ENCODE measurements around the gene ATP2A1.

DNA sequence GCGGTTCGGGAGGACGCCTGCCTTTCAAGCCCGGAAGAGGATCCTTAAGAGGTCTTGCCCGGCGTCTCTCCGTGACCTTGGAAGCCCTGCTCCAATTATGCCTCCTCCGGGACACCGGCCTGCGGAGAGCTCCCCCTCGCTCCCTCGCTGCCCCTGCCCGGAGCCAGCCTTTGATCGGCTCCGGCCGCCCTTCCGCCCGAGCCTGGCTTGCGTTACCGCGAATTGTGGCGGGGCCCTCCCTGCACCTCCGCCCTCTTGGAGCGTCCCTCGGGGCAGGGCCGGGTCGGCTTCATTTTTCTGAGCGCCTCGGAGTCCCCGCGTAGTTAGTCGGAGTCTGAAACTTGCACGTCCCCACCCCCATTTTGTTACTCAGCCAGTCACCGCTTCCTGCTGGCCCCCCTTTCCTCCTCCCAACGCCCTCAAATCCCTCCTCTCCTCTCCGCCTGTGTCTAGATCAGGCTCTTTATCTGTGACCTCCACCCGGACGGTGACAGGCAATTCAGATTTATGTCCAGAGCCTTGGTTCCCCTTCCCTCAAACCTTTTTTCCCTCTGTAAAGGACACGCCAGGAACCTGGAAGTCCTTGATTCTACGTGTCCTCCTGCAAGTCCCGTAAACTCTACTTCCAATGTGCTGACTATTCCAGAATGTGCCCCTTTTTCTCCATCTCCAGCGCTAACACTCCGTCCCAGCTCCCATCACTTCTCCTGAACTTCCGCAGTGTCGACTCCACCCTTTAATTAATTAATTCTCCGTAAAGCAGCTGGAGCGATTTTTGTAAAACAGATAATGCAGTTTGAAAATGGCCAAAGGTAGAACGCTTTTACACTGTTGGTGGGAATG is 47.3 kb downstream of the ATP2A1 start:
- no peak for TF ChIP-seq EZH2 (IDR thresholded peaks at IDR 0.05)
- TF ChIP-seq, protein P1, sequence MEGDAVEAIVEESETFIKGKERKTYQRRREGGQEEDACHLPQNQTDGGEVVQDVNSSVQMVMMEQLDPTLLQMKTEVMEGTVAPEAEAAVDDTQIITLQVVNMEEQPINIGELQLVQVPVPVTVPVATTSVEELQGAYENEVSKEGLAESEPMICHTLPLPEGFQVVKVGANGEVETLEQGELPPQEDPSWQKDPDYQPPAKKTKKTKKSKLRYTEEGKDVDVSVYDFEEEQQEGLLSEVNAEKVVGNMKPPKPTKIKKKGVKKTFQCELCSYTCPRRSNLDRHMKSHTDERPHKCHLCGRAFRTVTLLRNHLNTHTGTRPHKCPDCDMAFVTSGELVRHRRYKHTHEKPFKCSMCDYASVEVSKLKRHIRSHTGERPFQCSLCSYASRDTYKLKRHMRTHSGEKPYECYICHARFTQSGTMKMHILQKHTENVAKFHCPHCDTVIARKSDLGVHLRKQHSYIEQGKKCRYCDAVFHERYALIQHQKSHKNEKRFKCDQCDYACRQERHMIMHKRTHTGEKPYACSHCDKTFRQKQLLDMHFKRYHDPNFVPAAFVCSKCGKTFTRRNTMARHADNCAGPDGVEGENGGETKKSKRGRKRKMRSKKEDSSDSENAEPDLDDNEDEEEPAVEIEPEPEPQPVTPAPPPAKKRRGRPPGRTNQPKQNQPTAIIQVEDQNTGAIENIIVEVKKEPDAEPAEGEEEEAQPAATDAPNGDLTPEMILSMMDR (IDR thresholded peaks at IDR 0.05): no peak

Measured in neural progenitor cell (in vitro differentiated cells).